GM12878 (cell line): ENCODE results near the gene CCDC51. TPM values are rescaled to one million over a fixed set of nuclear protein-coding genes. Genes with fewer than 3 reads are reported as not detected.
A peak's percentile ranks its signal among the peaks of the same experiment; 100 is the strongest.

ENCODE experiments used
- BCL11A ChIP-seq: IDR thresholded peaks from 2 replicates; pipeline ENCODE4 v1.6.1; 2011; ENCODE audit warnings: low read depth, low read length
- BHLHE40 ChIP-seq, 2 experiments: fragments of 450-650 bp in 1 of 2; IDR thresholded peaks; 2 replicates each; pipeline ENCODE4 v1.6.1; 2011 to 2017; ENCODE audit warnings: low read depth in 2 of 2, borderline replicate concordance in 1 of 2, improper control_type of control experiment in 1 of 2, low read length in 1 of 2, mild to moderate bottlenecking in 1 of 2
- EGR1 ChIP-seq, 2 experiments: IDR thresholded peaks; 1 replicate in 1 of 2; 2 replicates in 1 of 2; pipeline ENCODE4 v1.6.1; 2011 to 2012; ENCODE audit warnings: low read depth in 2 of 2, low read length in 2 of 2, borderline replicate concordance in 1 of 2, mild to moderate bottlenecking in 1 of 2, moderate library complexity in 1 of 2
- FOS ChIP-seq: IDR thresholded peaks from 3 replicates; pipeline ENCODE4 v1.6.1; 2011; ENCODE audit warnings: borderline replicate concordance; ENCODE audit not compliant: insufficient read length; ENCODE audit errors: extremely low read depth
- FOXM1 ChIP-seq: IDR thresholded peaks from 2 replicates; pipeline ENCODE4 v1.6.1; 2012; ENCODE audit warnings: low read depth, mild to moderate bottlenecking, inconsistent platforms, low read length, moderate library complexity
- IKZF1 ChIP-seq: fragments of 450-650 bp; conservative IDR thresholded peaks from 2 replicates; pipeline ENCODE4 v1.6.1; 2017; ENCODE audit warnings: antibody characterized with exemption, mild to moderate bottlenecking
- MYC ChIP-seq: IDR thresholded peaks from 2 replicates; pipeline ENCODE4 v1.6.1; 2011; ENCODE audit warnings: mild to moderate bottlenecking, low read length, moderate library complexity, inconsistent platforms; ENCODE audit not compliant: insufficient read depth, insufficient replicate concordance, insufficient read length, severe bottlenecking
- PML ChIP-seq: IDR thresholded peaks from 2 replicates; pipeline ENCODE4 v1.6.1; 2012; ENCODE audit warnings: low read length, inconsistent platforms
- SREBF1 ChIP-seq: IDR thresholded peaks from 2 replicates; pipeline ENCODE4 v1.6.1; 2012; ENCODE audit warnings: mild to moderate bottlenecking, low read length
- STAT3 ChIP-seq: IDR thresholded peaks from 2 replicates; pipeline ENCODE4 v1.6.1; 2011; ENCODE audit warnings: low read depth, low read length, improper control_type of control experiment
- ZBED1 ChIP-seq: IDR thresholded peaks from 2 replicates; pipeline ENCODE4 v1.6.1; 2016; ENCODE audit warnings: borderline replicate concordance
- polyA plus RNA-seq, 11 experiments: library from polyadenylated mRNA; depleted of rRNA in 4 of 11; unstranded in 6 of 11; stranded (reverse) in 5 of 11; fragments of >200 nt; fragmentation: Nextera tagmentation in 4 of 11; fragmentation: Illumina TruSeq in 1 of 11; extraction: Ambion mirVana in 4 of 11; extraction: Trizol in 1 of 11; gene quantifications; 1 replicate in 1 of 11; 2 replicates in 10 of 11; pipeline versions ENCODE4 v1.2.1 to v1.2.3, GENCODE V29; 2011 to 2016; ENCODE audit warnings: inconsistent platforms in 2 of 11, missing spikeins in 2 of 11, low read depth in 1 of 11
- total RNA-seq, 4 experiments: library from RNA; depleted of rRNA in 3 of 4; stranded (reverse); fragments of >200 nt in 3 of 4; fragmentation: Illumina TruSeq in 1 of 4; extraction: Trizol in 1 of 4; gene quantifications; 2 replicates each; pipeline versions ENCODE4 v1.2.1 to v1.2.3, GENCODE V29; 2013 to 2021
- TF ChIP-seq, protein P1 (sequence below): fragments of 450-650 bp; IDR thresholded peaks from 2 replicates; pipeline ENCODE4 v1.6.1; 2018; ENCODE audit warnings: mild to moderate bottlenecking, low read depth, moderate library complexity; ENCODE audit not compliant: partially characterized antibody
- TF ChIP-seq, protein P2 (sequence below): IDR thresholded peaks from 2 replicates; pipeline ENCODE4 v1.6.1; 2012; ENCODE audit warnings: low read depth, low read length, improper control_type of control experiment
- TF ChIP-seq, protein P3 (sequence below): IDR thresholded peaks from 2 replicates; pipeline ENCODE4 v1.6.1; 2011; ENCODE audit warnings: mild to moderate bottlenecking, low read depth, low read length, moderate library complexity; ENCODE audit not compliant: insufficient replicate concordance
- TF ChIP-seq, protein P4 (sequence below): fragments of 450-650 bp; IDR thresholded peaks from 2 replicates; pipeline ENCODE4 v1.6.1; 2018; ENCODE audit warnings: borderline replicate concordance, mild to moderate bottlenecking; ENCODE audit not compliant: partially characterized antibody
- TF ChIP-seq, protein P5 (sequence below): fragments of 450-650 bp; IDR thresholded peaks from 2 replicates; pipeline ENCODE4 v1.6.1; 2017; ENCODE audit warnings: mild to moderate bottlenecking

Gene CCDC51
- total and polyA plus RNA-seq, 10 of the 15 experiments (the other 5 are each of a cell fraction or from before 2014, with no cell fraction given) = 10.6 to 54.9 (median 28.5) TPM

DNA sequence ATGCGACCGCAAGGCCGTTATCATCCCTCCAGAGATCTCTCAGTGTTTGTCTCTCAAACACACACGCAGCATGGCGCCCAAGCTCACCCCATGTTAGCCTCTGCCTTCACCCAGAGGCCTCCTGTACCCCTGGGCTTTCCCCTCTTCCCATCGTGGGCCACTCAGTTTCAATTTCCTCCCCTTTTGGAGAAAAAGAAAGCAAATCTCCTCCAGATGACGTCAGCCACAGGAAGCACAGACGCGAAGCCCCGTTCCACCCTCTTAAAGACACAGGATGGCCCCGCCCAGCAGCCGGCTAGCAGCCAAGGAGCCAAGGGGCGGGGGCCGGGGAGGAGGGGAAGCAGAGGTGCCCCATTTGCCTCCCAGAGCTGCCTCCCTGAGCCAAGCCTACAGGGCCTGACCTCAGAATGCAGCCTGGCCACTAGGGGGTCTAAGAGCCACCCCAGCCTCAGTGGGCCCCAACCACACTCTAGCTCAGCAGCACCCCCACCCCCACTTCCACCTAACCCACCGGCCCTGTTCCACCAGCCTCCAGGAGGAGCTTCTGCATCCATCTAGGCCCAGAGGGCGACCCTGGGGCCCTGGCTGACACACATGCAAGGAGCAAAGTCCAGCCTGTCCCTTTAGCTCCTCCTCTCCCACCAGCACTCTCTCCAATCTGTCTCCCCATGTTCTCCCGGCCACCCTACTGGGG, 33.2 kb upstream of the CCDC51 start (continued):
- TF ChIP-seq, protein P1, sequence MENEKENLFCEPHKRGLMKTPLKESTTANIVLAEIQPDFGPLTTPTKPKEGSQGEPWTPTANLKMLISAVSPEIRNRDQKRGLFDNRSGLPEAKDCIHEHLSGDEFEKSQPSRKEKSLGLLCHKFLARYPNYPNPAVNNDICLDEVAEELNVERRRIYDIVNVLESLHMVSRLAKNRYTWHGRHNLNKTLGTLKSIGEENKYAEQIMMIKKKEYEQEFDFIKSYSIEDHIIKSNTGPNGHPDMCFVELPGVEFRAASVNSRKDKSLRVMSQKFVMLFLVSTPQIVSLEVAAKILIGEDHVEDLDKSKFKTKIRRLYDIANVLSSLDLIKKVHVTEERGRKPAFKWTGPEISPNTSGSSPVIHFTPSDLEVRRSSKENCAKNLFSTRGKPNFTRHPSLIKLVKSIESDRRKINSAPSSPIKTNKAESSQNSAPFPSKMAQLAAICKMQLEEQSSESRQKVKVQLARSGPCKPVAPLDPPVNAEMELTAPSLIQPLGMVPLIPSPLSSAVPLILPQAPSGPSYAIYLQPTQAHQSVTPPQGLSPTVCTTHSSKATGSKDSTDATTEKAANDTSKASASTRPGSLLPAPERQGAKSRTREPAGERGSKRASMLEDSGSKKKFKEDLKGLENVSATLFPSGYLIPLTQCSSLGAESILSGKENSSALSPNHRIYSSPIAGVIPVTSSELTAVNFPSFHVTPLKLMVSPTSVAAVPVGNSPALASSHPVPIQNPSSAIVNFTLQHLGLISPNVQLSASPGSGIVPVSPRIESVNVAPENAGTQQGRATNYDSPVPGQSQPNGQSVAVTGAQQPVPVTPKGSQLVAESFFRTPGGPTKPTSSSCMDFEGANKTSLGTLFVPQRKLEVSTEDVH = no peak
- TF ChIP-seq SREBF1 (peak; percentile 55; the same call in 1 of the 2 replicates), ZBED1 (peak; percentile 53; the same call in 1 of the 2 replicates), PML (peak; percentile 63; the same call in 1 of the 2 replicates), FOS (no peak), FOXM1 (no peak), MYC (peak; percentile 84), STAT3 (0 out of 2 replicates have a peak, but pooled peaks have one; percentile 45), BHLHE40 (IDR thresholded peaks at IDR 0.05; ENCODE audit: borderline replicate concordance in 1 of 2, low read depth in 2 of 2, low read length in 1 of 2) (peak; percentile 43 to 45; a peak in 3 of 4 replicates), BCL11A (no peak), IKZF1 (peak; percentile 94), EGR1 (IDR thresholded peaks at IDR 0.05; ENCODE audit: borderline replicate concordance in 1 of 2, low read depth in 2 of 2, low read length in 2 of 2) (peak in 1 of 2 experiments; percentile 65; a peak in 2 of 3 replicates)
- TF ChIP-seq, protein P2, sequence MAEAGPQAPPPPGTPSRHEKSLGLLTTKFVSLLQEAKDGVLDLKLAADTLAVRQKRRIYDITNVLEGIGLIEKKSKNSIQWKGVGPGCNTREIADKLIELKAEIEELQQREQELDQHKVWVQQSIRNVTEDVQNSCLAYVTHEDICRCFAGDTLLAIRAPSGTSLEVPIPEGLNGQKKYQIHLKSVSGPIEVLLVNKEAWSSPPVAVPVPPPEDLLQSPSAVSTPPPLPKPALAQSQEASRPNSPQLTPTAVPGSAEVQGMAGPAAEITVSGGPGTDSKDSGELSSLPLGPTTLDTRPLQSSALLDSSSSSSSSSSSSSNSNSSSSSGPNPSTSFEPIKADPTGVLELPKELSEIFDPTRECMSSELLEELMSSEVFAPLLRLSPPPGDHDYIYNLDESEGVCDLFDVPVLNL = no peak
- TF ChIP-seq, protein P3, sequence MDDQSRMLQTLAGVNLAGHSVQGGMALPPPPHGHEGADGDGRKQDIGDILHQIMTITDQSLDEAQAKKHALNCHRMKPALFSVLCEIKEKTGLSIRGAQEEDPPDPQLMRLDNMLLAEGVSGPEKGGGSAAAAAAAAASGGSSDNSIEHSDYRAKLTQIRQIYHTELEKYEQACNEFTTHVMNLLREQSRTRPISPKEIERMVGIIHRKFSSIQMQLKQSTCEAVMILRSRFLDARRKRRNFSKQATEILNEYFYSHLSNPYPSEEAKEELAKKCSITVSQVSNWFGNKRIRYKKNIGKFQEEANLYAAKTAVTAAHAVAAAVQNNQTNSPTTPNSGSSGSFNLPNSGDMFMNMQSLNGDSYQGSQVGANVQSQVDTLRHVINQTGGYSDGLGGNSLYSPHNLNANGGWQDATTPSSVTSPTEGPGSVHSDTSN = no peak
- TF ChIP-seq, protein P4, sequence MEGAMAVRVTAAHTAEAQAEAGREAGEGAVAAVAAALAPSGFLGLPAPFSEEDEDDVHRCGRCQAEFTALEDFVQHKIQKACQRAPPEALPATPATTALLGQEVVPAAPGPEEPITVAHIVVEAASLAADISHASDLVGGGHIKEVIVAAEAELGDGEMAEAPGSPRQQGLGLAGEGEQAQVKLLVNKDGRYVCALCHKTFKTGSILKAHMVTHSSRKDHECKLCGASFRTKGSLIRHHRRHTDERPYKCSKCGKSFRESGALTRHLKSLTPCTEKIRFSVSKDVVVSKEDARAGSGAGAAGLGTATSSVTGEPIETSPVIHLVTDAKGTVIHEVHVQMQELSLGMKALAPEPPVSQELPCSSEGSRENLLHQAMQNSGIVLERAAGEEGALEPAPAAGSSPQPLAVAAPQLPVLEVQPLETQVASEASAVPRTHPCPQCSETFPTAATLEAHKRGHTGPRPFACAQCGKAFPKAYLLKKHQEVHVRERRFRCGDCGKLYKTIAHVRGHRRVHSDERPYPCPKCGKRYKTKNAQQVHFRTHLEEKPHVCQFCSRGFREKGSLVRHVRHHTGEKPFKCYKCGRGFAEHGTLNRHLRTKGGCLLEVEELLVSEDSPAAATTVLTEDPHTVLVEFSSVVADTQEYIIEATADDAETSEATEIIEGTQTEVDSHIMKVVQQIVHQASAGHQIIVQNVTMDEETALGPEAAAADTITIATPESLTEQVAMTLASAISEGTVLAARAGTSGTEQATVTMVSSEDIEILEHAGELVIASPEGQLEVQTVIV = peak; percentile 31
- TF ChIP-seq, protein P5, sequence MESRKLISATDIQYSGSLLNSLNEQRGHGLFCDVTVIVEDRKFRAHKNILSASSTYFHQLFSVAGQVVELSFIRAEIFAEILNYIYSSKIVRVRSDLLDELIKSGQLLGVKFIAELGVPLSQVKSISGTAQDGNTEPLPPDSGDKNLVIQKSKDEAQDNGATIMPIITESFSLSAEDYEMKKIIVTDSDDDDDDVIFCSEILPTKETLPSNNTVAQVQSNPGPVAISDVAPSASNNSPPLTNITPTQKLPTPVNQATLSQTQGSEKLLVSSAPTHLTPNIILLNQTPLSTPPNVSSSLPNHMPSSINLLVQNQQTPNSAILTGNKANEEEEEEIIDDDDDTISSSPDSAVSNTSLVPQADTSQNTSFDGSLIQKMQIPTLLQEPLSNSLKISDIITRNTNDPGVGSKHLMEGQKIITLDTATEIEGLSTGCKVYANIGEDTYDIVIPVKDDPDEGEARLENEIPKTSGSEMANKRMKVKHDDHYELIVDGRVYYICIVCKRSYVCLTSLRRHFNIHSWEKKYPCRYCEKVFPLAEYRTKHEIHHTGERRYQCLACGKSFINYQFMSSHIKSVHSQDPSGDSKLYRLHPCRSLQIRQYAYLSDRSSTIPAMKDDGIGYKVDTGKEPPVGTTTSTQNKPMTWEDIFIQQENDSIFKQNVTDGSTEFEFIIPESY = no peak
